SK-N-SH (cell line): ENCODE measurements around the gene PHF23. TPM values are rescaled to one million over a fixed set of nuclear protein-coding genes. Genes with fewer than 3 reads are reported as not detected.

ENCODE experiments used
- CTCF ChIA-PET: fragments of 300-600, 350-600 bp; formaldehyde crosslinking; extraction: SDS; loops from one replicate; lab custom pipeline; 2021; lab: Yijun Ruan, JAX
- POLR2A ChIA-PET: fragments of 350-600 bp; sonication (Branson Sonifier 250); formaldehyde crosslinking; extraction: SDS; loops from one replicate; lab custom pipeline; 2020; ENCODE audit warnings: antibody characterized with exemption, inconsistent platforms; lab: Yijun Ruan, JAX
- DNase-seq: peaks from one replicate; pipeline ENCODE4 v3.0.0; 2012
- H2AFZ ChIP-seq: fragments of 200-600 bp; sonication (generic); 2 replicates; pipeline ENCODE4 v1.8.1; 2016; ENCODE audit warnings: antibody characterized with exemption, mild to moderate bottlenecking, low read depth
- H3F3A ChIP-seq: fragments of 200-600 bp; sonication (generic); replicated peaks from 2 replicates; pipeline ENCODE3; 2016; ENCODE audit warnings: antibody characterized with exemption, mild to moderate bottlenecking; ENCODE audit not compliant: insufficient read depth
- H3K27ac ChIP-seq, 2 experiments: fragments of 200-500 bp in 1 of 2; fragments of 200-600 bp in 1 of 2; sonication (Bioruptor generic) in 1 of 2; sonication (generic), shearing (Covaris generic) in 1 of 2; 2 replicates each; pipeline versions ENCODE4 v1.5.1 to v1.6.1; 2014 to 2016; ENCODE audit warnings: low read depth in 2 of 2, inconsistent platforms in 1 of 2, low read length in 1 of 2, mild to moderate bottlenecking in 1 of 2, mixed read lengths in 1 of 2
- H3K27me3 ChIP-seq: fragments of 200-600 bp; sonication (generic), shearing (Covaris generic); 2 replicates; pipeline ENCODE4 v1.6.1; 2016; ENCODE audit warnings: mixed run types; ENCODE audit not compliant: insufficient read depth
- H3K36me3 ChIP-seq, 2 experiments: fragments of 200-500 bp in 1 of 2; fragments of 200-600 bp in 1 of 2; sonication (Bioruptor generic) in 1 of 2; sonication (generic) in 1 of 2; replicated peaks in 1 of 2; 2 replicates each; pipeline versions ENCODE3 to v1.5.1; 2014 to 2016; ENCODE audit warnings: low read length in 1 of 2, mild to moderate bottlenecking in 1 of 2; ENCODE audit not compliant: insufficient read depth in 2 of 2, control insufficient read depth in 1 of 2
- H3K4me1 ChIP-seq, 2 experiments: fragments of 200-500 bp in 1 of 2; fragments of 200-600 bp in 1 of 2; sonication (Bioruptor generic) in 1 of 2; sonication (generic), shearing (Covaris generic) in 1 of 2; 2 replicates each; pipeline versions ENCODE4 v1.5.1 to v1.6.1; 2014 to 2016; ENCODE audit warnings: low read depth in 1 of 2, low read length in 1 of 2, mixed run types in 1 of 2; ENCODE audit not compliant: insufficient read depth in 2 of 2, control insufficient read depth in 1 of 2
- H3K4me2 ChIP-seq: fragments of 200-600 bp; sonication (generic), shearing (Covaris generic); 2 replicates; pipeline ENCODE4 v1.6.1; 2017; ENCODE audit warnings: mixed run types
- H3K4me3 ChIP-seq, 2 experiments: fragments of 200-500 bp in 1 of 2; fragments of 200-600 bp in 1 of 2; sonication (Bioruptor generic) in 1 of 2; sonication (generic), shearing (Covaris generic) in 1 of 2; 2 replicates each; pipeline versions ENCODE4 v1.5.1 to v1.8.1; 2014 to 2016; ENCODE audit warnings: low read depth in 2 of 2, inconsistent platforms in 1 of 2, low read length in 1 of 2, mild to moderate bottlenecking in 1 of 2, mixed read lengths in 1 of 2, moderate library complexity in 1 of 2
- H3K79me2 ChIP-seq: fragments of 200-600 bp; sonication (generic); 2 replicates; pipeline ENCODE4 v1.8.1; 2017; ENCODE audit warnings: mild to moderate bottlenecking; ENCODE audit not compliant: insufficient read depth
- H3K9ac ChIP-seq: fragments of 200-600 bp; sonication (generic); 2 replicates; pipeline ENCODE4 v1.6.1; 2017; ENCODE audit warnings: mixed run types
- H3K9me2 ChIP-seq: fragments of 200-600 bp; sonication (generic); 2 replicates; pipeline ENCODE4 v1.6.1; 2017; ENCODE audit warnings: mixed run types
- H3K9me3 ChIP-seq: fragments of 200-600 bp; sonication (generic); 2 replicates; pipeline ENCODE4 v1.6.1; 2017; ENCODE audit warnings: mixed run types, mild to moderate bottlenecking, moderate library complexity
- H4K20me1 ChIP-seq: fragments of 200-600 bp; sonication (generic); 2 replicates; pipeline ENCODE4 v1.6.1; 2017; ENCODE audit warnings: mild to moderate bottlenecking, mixed run types; ENCODE audit not compliant: insufficient read depth
- EP300 ChIP-seq, 2 experiments: IDR thresholded peaks; 2 replicates each; pipeline versions ENCODE4 v1.4.0 to v1.6.1; 2012; ENCODE audit warnings: borderline replicate concordance in 1 of 2, low read depth in 1 of 2, low read length in 1 of 2
- EZH2phosphoT487 ChIP-seq: fragments of 200-600 bp; sonication (generic); IDR thresholded peaks from 2 replicates; pipeline ENCODE4 v1.6.1; 2017; ENCODE audit warnings: low read depth, mixed run types, mild to moderate bottlenecking, antibody characterized with exemption, moderate library complexity, borderline replicate concordance
- GATA2 ChIP-seq: sonication (generic); formaldehyde crosslinking; IDR thresholded peaks from 2 replicates; pipeline ENCODE4 v1.5.0; 2020; ENCODE audit warnings: mild to moderate bottlenecking, missing genetic modification reagents
- JUND ChIP-seq: IDR thresholded peaks from 2 replicates; pipeline ENCODE4 v1.4.0; 2012
- RCOR1 ChIP-seq: fragments of 150-350 bp; IDR thresholded peaks from 2 replicates; pipeline ENCODE4 v1.6.1; 2017; ENCODE audit warnings: antibody characterized with exemption, low read length
- RFX5 ChIP-seq: IDR thresholded peaks from 2 replicates; pipeline ENCODE4 v1.6.1; 2012; ENCODE audit warnings: mild to moderate bottlenecking, improper control_type of control experiment, low read length
- RXRA ChIP-seq: IDR thresholded peaks from 2 replicates; pipeline ENCODE4 v1.4.0; 2012; ENCODE audit warnings: low read depth, mild to moderate bottlenecking, borderline replicate concordance
- WGBS: methylation state at CpG from one replicate; pipeline ENCODE4 v1.1.6; 2017; ENCODE audit warnings: low lambda C conversion rate; 5-methylcytosine and 5-hydroxymethylcytosine counted together
- polyA plus RNA-seq, 3 experiments: library from polyadenylated mRNA; depleted of rRNA; stranded (reverse); fragments of >200 nt; gene quantifications; 2 replicates each; pipeline ENCODE4 v1.2.3, GENCODE V29; 2012
- TF ChIP-seq, protein P1 (sequence below): IDR thresholded peaks from 2 replicates; pipeline ENCODE4 v1.6.1; 2012; ENCODE audit warnings: mild to moderate bottlenecking, low read depth, low read length, moderate library complexity
- TF ChIP-seq, protein P2 (sequence below): IDR thresholded peaks from 2 replicates; pipeline ENCODE4 v1.4.0; 2012; ENCODE audit warnings: low read depth

PHF23 gene
- polyA plus RNA-seq, 1 of the 3 experiments (the other 2 are of a cell fraction): 53.3 TPM

DNA sequence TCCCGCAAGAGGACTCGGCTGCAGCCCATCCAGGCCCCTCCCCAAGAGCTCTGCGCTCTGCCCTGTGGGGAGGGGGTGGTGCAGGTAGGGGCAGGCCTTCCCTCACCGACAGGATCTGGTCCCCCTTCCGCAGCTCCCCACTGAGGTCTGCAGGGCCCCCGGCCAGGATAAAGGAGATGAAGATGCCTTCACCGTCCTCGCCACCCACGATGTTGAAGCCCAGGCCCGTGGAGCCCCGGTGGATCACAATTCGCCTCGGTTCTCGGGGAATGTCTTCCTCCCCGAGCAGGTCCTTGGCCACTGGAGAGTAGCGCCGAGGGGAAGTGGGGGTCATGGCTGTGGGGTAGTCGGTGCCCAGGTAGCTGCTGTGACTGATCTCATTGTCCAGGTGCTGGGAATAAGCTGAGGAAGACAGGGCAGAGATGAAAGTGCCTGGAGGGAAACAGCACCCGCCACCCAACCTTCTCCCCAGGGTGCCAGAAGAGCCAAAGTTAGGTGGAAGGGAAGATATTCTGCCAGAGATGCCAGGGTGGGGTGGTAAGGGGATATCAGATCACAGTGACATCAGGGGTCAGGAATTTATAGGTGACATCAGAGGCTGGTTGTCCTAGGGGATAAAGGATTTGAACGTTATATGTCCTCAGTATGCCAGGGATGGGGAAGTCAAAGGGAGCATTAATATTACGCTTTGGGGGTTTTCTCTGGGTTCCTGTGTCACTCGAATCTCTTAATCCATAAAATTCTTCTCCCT lies 42.4 kb downstream of the PHF23 start:
- TF ChIP-seq RCOR1: no peak
- no peak for DNase-seq
- ChIA-PET CTCF (no interaction called here), POLR2A (interaction anchor here (0.6 kb wide), 1 partner anchor 18 kb away, joined by 3 read pairs; no protein-coding TSS in a partner anchor)
- Histone ChIP-seq H3K27me3 (no peaks in the 10 kb centered on the region), H3K4me1 (no peaks in the 10 kb centered on the region), H4K20me1 (no peaks in the 10 kb centered on the region), H2AFZ (no peak overlapping the region), H3F3A (peaks cover 6% of the 10 kb centered on the region), H3K4me3 (no peak overlapping the region), H3K9me3 (no peaks in the 10 kb centered on the region), H3K27ac (no peak overlapping the region), H3K4me2 (no peak overlapping the region), H3K36me3 (peaks cover 36 to 46% of the 10 kb centered on the region in 2 experiments), H3K9ac (no peak overlapping the region), H3K9me2 (no peaks in the 10 kb centered on the region), H3K79me2 (no peaks in the 10 kb centered on the region)
- WGBS: 93% methylated on average over 16 of the region's 22 CpGs

DNA sequence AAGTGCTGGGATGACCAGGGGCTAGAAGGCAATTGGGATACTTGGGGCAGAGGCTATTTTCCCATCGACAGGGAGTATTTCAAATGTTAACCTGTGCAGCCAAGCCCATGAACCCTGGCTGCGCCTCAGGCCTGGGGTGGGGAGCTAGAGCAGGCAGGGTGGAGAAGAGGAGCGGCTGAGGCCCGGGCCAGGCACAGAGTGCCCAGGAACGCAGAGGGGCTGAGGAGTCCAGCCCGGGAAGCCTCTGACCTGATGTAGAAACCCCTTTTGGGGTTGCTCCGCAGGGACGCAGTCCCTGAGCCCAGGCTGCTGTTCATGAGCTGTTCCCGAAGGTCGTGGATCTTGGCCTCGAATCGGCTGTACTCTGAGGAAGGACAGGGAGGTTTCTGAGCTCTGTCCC lies 43.3 kb downstream of the PHF23 start:
- no peak for TF ChIP-seq JUND
- no peak for TF ChIP-seq GATA2
- TF ChIP-seq RFX5: no peak
- no peak for TF ChIP-seq RXRA
- TF ChIP-seq EZH2phosphoT487: no peak
- TF ChIP-seq, protein P1, sequence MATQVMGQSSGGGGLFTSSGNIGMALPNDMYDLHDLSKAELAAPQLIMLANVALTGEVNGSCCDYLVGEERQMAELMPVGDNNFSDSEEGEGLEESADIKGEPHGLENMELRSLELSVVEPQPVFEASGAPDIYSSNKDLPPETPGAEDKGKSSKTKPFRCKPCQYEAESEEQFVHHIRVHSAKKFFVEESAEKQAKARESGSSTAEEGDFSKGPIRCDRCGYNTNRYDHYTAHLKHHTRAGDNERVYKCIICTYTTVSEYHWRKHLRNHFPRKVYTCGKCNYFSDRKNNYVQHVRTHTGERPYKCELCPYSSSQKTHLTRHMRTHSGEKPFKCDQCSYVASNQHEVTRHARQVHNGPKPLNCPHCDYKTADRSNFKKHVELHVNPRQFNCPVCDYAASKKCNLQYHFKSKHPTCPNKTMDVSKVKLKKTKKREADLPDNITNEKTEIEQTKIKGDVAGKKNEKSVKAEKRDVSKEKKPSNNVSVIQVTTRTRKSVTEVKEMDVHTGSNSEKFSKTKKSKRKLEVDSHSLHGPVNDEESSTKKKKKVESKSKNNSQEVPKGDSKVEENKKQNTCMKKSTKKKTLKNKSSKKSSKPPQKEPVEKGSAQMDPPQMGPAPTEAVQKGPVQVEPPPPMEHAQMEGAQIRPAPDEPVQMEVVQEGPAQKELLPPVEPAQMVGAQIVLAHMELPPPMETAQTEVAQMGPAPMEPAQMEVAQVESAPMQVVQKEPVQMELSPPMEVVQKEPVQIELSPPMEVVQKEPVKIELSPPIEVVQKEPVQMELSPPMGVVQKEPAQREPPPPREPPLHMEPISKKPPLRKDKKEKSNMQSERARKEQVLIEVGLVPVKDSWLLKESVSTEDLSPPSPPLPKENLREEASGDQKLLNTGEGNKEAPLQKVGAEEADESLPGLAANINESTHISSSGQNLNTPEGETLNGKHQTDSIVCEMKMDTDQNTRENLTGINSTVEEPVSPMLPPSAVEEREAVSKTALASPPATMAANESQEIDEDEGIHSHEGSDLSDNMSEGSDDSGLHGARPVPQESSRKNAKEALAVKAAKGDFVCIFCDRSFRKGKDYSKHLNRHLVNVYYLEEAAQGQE: no peak
- TF ChIP-seq, protein P2, sequence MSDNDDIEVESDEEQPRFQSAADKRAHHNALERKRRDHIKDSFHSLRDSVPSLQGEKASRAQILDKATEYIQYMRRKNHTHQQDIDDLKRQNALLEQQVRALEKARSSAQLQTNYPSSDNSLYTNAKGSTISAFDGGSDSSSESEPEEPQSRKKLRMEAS: no peak
- no peak for TF ChIP-seq EP300 (IDR thresholded peaks at IDR 0.05; ENCODE audit: borderline replicate concordance in 1 of 2, low read depth in 1 of 2, low read length in 1 of 2)
- TF ChIP-seq, all 33 proteins: peak for 0
- Histone ChIP-seq H3K4me3 (no peak overlapping the region), H4K20me1 (no peaks in the 10 kb centered on the region), H3K9me3 (no peaks in the 10 kb centered on the region), H3K27ac (no peak overlapping the region), H3K36me3 (peaks cover 27 to 41% of the 10 kb centered on the region in 2 experiments), H3K9me2 (no peaks in the 10 kb centered on the region), H3K79me2 (no peaks in the 10 kb centered on the region), H3K4me2 (no peak overlapping the region), H2AFZ (no peak overlapping the region), H3K27me3 (no peaks in the 10 kb centered on the region), H3K4me1 (no peaks in the 10 kb centered on the region), H3K9ac (no peak overlapping the region), H3F3A (peaks cover 2% of the 10 kb centered on the region)
- CTCF ChIA-PET: interaction anchor here (1.3 to 2.4 kb wide), 2 partner anchors 18 to 150 kb away, joined by 3 to 8 read pairs; no protein-coding TSS in a partner anchor
- POLR2A ChIA-PET: no interaction called here
- DNase-seq: no peak
- 86% methylated on average over 7 of the region's 12 CpGs for WGBS
